ENCODE data around the gene CHST15. TPM values are rescaled to one million over a fixed set of nuclear protein-coding genes. Genes with fewer than 3 reads are reported as not detected.
"Not testable (repeated sequence)": the region's sequence is repeated elsewhere in the genome, so short reads cannot be mapped to it uniquely, and the experiment has no call there.

The CHST15 gene
- total and polyA plus RNA-seq, 4 donors: 5.4 to 45.3 (median 36.7) TPM

DNA sequence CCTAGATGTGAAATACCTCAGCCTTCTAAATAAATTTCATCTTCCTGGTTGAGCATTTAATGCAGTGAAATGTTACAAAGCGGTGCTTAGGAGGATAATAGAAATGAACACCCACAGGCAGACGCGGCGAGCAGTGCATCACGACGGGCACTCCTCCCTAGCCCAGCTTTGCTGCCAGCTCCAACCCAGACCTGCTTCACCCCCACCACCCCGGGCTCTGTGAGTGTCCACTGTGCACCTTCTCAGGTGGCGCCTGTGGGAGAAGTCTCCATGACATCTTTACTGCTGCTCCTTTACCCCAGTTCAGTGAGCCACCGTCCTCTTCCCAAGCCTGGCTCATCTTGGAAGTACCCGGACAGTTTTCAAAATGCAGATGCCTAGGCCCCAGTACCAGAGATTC is 5.2 kb upstream of the CHST15 start:
- no peak overlapping the region for H3K27ac ChIP-seq (ENCODE audit: low read depth in 1 of 2, low read length in 1 of 2)
- peaks cover 0 to 6% (median 4%) of the 10 kb centered on the region in 5 donors for H3K4me1 ChIP-seq (ENCODE audit: control insufficient read depth in 5 of 5, insufficient read depth in 5 of 5, low read length in 5 of 5)
- DNase-seq: no peak
- H3K36me3 ChIP-seq (ENCODE audit: control insufficient read depth in 4 of 4, insufficient read depth in 4 of 4, low read length in 4 of 4): no peaks in the 10 kb centered on the region
- 93 to 95% methylated on average over 10 of the region's 10 CpGs for WGBS, 2 donors
- no peak for ATAC-seq (ENCODE audit: insufficient read depth, low FRiP score)
- no peak overlapping the region for H3K4me3 ChIP-seq
- TF ChIP-seq, protein P1, sequence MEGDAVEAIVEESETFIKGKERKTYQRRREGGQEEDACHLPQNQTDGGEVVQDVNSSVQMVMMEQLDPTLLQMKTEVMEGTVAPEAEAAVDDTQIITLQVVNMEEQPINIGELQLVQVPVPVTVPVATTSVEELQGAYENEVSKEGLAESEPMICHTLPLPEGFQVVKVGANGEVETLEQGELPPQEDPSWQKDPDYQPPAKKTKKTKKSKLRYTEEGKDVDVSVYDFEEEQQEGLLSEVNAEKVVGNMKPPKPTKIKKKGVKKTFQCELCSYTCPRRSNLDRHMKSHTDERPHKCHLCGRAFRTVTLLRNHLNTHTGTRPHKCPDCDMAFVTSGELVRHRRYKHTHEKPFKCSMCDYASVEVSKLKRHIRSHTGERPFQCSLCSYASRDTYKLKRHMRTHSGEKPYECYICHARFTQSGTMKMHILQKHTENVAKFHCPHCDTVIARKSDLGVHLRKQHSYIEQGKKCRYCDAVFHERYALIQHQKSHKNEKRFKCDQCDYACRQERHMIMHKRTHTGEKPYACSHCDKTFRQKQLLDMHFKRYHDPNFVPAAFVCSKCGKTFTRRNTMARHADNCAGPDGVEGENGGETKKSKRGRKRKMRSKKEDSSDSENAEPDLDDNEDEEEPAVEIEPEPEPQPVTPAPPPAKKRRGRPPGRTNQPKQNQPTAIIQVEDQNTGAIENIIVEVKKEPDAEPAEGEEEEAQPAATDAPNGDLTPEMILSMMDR (IDR thresholded peaks at IDR 0.05; ENCODE audit: control extremely low read depth, extremely low read depth): no peak
- no peak overlapping the region for H3K9ac ChIP-seq (ENCODE audit: insufficient read depth in 1 of 2, low read length in 2 of 2)
- peaks cover 0 to 5% (median 1%) of the 10 kb centered on the region in 4 donors for H3K9me3 ChIP-seq (ENCODE audit: control insufficient read depth in 4 of 4, insufficient read depth in 3 of 4, low read length in 3 of 4)
- peaks cover 0 to 47% (median 33%) of the 10 kb centered on the region in 3 donors for H3K27me3 ChIP-seq (ENCODE audit: control insufficient read depth in 3 of 3, insufficient read depth in 3 of 3, low read length in 2 of 3)

DNA sequence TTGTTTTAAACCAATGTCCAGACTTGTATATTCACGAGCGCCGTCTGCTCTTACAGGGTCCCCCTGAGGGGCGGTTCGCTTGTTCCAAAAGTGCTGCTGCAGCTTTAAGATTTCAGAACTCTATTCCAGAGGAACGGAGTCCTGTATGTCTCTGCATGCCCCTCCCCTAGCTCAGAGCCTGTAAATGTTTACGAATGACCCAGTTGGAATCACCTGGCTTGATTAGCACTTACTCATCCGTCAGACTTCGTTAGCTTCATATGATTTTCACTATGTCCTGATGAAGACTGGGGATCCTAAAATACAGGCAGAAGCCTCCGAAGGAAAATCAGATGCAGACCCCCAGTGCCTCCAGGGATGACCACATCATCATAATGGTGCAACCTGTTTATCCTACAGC is 4.5 kb upstream of the CHST15 start:
- ATAC-seq (ENCODE audit: insufficient read depth, low FRiP score) (no peak), DNase-seq (no peak)
- H3K4me1 ChIP-seq (ENCODE audit: control insufficient read depth in 5 of 5, insufficient read depth in 5 of 5, low read length in 5 of 5): peaks cover 0 to 9% (median 5%) of the 10 kb centered on the region in 5 donors
- TF ChIP-seq, protein P1 (IDR thresholded peaks at IDR 0.05; ENCODE audit: control extremely low read depth, extremely low read depth): no peak
- H3K9ac ChIP-seq (ENCODE audit: insufficient read depth in 1 of 2, low read length in 2 of 2): no peak overlapping the region
- no peaks in the 10 kb centered on the region for H3K36me3 ChIP-seq (ENCODE audit: control insufficient read depth in 4 of 4, insufficient read depth in 4 of 4, low read length in 4 of 4)
- H3K27ac ChIP-seq (ENCODE audit: low read depth in 1 of 2, low read length in 1 of 2): no peak overlapping the region
- H3K27me3 ChIP-seq (ENCODE audit: control insufficient read depth in 3 of 3, insufficient read depth in 3 of 3, low read length in 2 of 3): peaks cover 0 to 51% (median 35%) of the 10 kb centered on the region in 3 donors
- 69 to 72% methylated on average over 10 of the region's 10 CpGs for WGBS, 2 donors
- H3K9me3 ChIP-seq (ENCODE audit: control insufficient read depth in 4 of 4, insufficient read depth in 3 of 4, low read length in 3 of 4): peaks cover 0 to 5% (median 1%) of the 10 kb centered on the region in 4 donors
- no peak overlapping the region for H3K4me3 ChIP-seq

DNA sequence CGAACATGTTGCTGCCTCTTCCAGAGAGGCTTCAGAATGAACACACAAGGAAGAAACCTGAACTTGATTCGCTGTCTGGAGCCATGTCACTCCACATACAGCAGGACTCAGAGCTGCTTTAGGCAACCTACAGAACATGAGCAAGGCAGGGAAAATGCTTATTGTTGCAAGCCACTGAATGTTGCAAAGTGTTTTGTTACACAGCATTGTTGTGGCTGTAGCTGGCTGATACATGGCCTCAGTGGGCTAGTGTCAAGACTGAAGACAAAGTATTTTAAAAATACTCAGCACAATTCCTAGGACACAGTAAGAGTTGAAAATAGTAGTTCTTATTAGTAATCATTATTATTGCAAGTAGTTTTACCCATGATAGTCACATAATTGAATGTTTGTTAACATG is 3.1 kb upstream of the CHST15 start:
- peaks cover 0 to 5% (median 1%) of the 10 kb centered on the region in 4 donors for H3K9me3 ChIP-seq (ENCODE audit: control insufficient read depth in 4 of 4, insufficient read depth in 3 of 4, low read length in 3 of 4)
- WGBS, 2 donors: 93 to 97% methylated on average over 2 of the region's 2 CpGs
- H3K4me3 ChIP-seq: no peak overlapping the region
- DNase-seq (no peak), ATAC-seq (ENCODE audit: insufficient read depth, low FRiP score) (no peak)
- H3K27me3 ChIP-seq (ENCODE audit: control insufficient read depth in 3 of 3, insufficient read depth in 3 of 3, low read length in 2 of 3): peaks cover 0 to 54% (median 35%) of the 10 kb centered on the region in 3 donors
- H3K27ac ChIP-seq (ENCODE audit: low read depth in 1 of 2, low read length in 1 of 2): no peak overlapping the region
- no peaks in the 10 kb centered on the region for H3K36me3 ChIP-seq (ENCODE audit: control insufficient read depth in 4 of 4, insufficient read depth in 4 of 4, low read length in 4 of 4)
- peaks cover 0 to 19% (median 6%) of the 10 kb centered on the region in 5 donors for H3K4me1 ChIP-seq (ENCODE audit: control insufficient read depth in 5 of 5, insufficient read depth in 5 of 5, low read length in 5 of 5)
- no peak overlapping the region for H3K9ac ChIP-seq (ENCODE audit: insufficient read depth in 1 of 2, low read length in 2 of 2)
- TF ChIP-seq, protein P1 (IDR thresholded peaks at IDR 0.05; ENCODE audit: control extremely low read depth, extremely low read depth): no peak

GRCh38 chr10:124095801-124096200 is 2.4 kb upstream of the CHST15 start:
- not testable (repeated sequence) for H3K27ac ChIP-seq (ENCODE audit: low read depth in 1 of 2, low read length in 1 of 2); ATAC-seq (ENCODE audit: insufficient read depth, low FRiP score); H3K36me3 ChIP-seq (ENCODE audit: control insufficient read depth in 4 of 4, insufficient read depth in 4 of 4, low read length in 4 of 4); DNase-seq; H3K9me3 ChIP-seq (ENCODE audit: control insufficient read depth in 4 of 4, insufficient read depth in 3 of 4, low read length in 3 of 4); H3K9ac ChIP-seq (ENCODE audit: insufficient read depth in 1 of 2, low read length in 2 of 2); H3K4me3 ChIP-seq
- Histone ChIP-seq H3K27me3 (ENCODE audit: control insufficient read depth in 3 of 3, insufficient read depth in 3 of 3, low read length in 2 of 3) (peaks cover 0 to 54% (median 38%) of the 10 kb centered on the region in 3 donors), H3K4me1 (ENCODE audit: control insufficient read depth in 5 of 5, insufficient read depth in 5 of 5, low read length in 5 of 5) (peaks cover 0 to 22% (median 6%) of the 10 kb centered on the region in 5 donors)
- WGBS, 2 donors: 85 to 93% methylated on average over 16 of the region's 16 CpGs
